Kidney (tissue), 14 donors: ENCODE results near the gene FOXE1. TPM values are rescaled to one million over a fixed set of nuclear protein-coding genes. Genes with fewer than 3 reads are reported as not detected.

ENCODE experiments used
- DNase-seq, 5 donors: peaks; one replicate each; pipeline ENCODE4 v3.0.0-alpha.2; 2013 to 2020
- FAIRE-seq: peaks from 2 replicates; lab custom pipeline; 2012; peaks lifted over from hg19 to GRCh38; lab: Jason Lieb, UNC
- H3K27ac ChIP-seq, 2 donors: one replicate each; pipeline ENCODE4 v1.7.0; 2013; ENCODE audit warnings: low read depth in 2 of 2, low read length in 2 of 2, inconsistent platforms in 1 of 2
- H3K27me3 ChIP-seq: one replicate; pipeline ENCODE4 v1.7.1; 2013; ENCODE audit warnings: low read length, inconsistent platforms; ENCODE audit not compliant: control insufficient read depth, insufficient read depth
- H3K36me3 ChIP-seq, 3 donors: one replicate each; pipeline versions ENCODE4 v1.7.0 to v1.7.1; 2013; ENCODE audit warnings: low read length in 3 of 3, control low read depth in 1 of 3, inconsistent platforms in 1 of 3; ENCODE audit not compliant: insufficient read depth in 3 of 3, control insufficient read depth in 2 of 3
- H3K4me1 ChIP-seq, 3 donors: one replicate each; pipeline versions ENCODE4 v1.7.0 to v1.7.1; 2013; ENCODE audit warnings: low read length in 3 of 3, inconsistent platforms in 1 of 3, low read depth in 1 of 3; ENCODE audit not compliant: control insufficient read depth in 2 of 3, insufficient read depth in 2 of 3
- H3K4me3 ChIP-seq, 3 donors: one replicate each; pipeline versions ENCODE4 v1.7.0 to v1.8.1; 2013; ENCODE audit warnings: low read length in 3 of 3, control low read depth in 1 of 3, inconsistent platforms in 1 of 3
- H3K9ac ChIP-seq, 3 donors: one replicate each; pipeline versions ENCODE4 v1.7.0 to v1.7.1; 2013; ENCODE audit warnings: low read length in 3 of 3, control low read depth in 1 of 3, inconsistent platforms in 1 of 3
- H3K9me3 ChIP-seq, 3 donors: one replicate each; pipeline versions ENCODE4 v1.7.0 to v1.7.1; 2013; ENCODE audit warnings: low read length in 3 of 3, control low read depth in 1 of 3, inconsistent platforms in 1 of 3; ENCODE audit not compliant: control insufficient read depth in 2 of 3, insufficient read depth in 1 of 3
- intact Hi-C: fragments of 100-400 bp; cut with DNase I; formaldehyde crosslinking; loops from one replicate; pipeline ENCODE4 v1.11.1; 2022
- polyA plus RNA-seq: library from polyadenylated mRNA; stranded (reverse); fragments of 350-450 nt; fragmentation: Illumina TruSeq; extraction: RNeasy Lipid Tissue Mini Kit (QIAGEN cat#74804); gene quantifications from one replicate; pipeline ENCODE4 v1.2.3, GENCODE V29; 2014; ENCODE audit warnings: low read depth, low replicate concordance; ENCODE audit not compliant: insufficient read depth
- total RNA-seq: library from RNA; stranded (reverse); fragmentation: NEBNext Ultra II Directional; extraction: Animal tissue kit (Norgen Biotek cat#: 25700); gene quantifications from one replicate; pipeline ENCODE4 v1.2.1, GENCODE V29; 2021
- TF ChIP-seq, protein P1 (sequence below): IDR thresholded peaks from 3 replicates; pipeline ENCODE4 v1.5.1; 2012; ENCODE audit warnings: mild to moderate bottlenecking, moderate library complexity, borderline replicate concordance; ENCODE audit not compliant: insufficient read depth; ENCODE audit errors: extremely low read depth
- donor health status: control.
- donor health status: control.
- donor health status: control.
- donor health status: control.
- donor health status: control.
- donor health status: DM: yes; HTN: yes; CAD: no.
- donor health status: Normal renal cell carcinoma (clear cell type).

FOXE1 gene
- total and polyA plus RNA-seq, 2 donors from 2014 or later: 2.2 TPM; not detected in 1

DNA sequence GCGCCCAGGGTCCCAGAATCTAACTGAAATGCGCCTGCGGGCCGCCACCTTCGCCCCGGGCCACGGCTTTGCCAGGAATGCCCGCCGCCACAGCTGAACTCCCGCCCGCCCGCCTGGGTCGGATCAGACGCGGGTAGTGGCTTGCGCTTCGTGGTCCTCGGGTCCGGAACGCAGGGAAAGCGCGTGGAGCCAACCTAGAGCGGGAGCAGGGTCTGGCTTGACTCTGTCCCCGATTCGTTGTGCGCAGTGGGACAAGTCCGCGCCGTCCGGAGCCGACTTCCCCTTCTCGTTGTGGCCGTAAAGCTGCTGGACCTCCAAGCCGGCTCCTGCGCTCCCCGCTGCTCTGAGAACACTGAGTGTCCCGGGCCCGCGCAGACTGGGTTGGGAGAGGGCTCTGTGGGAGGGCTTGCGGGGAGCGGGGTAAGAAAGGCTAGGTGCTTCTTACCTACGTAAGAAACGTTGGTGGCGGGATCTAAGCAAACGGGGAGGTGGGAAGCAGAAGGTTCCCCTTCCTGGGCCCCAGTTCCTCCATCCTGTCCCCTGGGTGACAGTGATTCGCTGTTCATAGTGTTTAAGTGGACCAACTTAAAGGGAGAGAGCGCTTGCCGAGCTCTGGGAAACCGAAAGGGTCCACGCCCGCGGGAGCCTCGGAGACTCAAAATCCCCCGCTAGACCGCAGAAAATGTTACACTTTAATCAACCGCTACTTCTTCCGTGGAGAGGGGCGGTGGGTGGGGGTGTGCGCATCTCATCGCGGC, 4.4 kb upstream of the FOXE1 start:
- H3K4me1 ChIP-seq: no peaks in the 10 kb centered on the region
- intact Hi-C loops: no loop called here
- DNase-seq (peak in 4 of 5 donors; percentile 34 to 77 (median 48)), FAIRE-seq (no peak)
- no peaks in the 10 kb centered on the region for H3K36me3 ChIP-seq
- H3K4me3 ChIP-seq: peak overlapping the region in 1 of 3 donors; percentile 29
- TF ChIP-seq, protein P1, sequence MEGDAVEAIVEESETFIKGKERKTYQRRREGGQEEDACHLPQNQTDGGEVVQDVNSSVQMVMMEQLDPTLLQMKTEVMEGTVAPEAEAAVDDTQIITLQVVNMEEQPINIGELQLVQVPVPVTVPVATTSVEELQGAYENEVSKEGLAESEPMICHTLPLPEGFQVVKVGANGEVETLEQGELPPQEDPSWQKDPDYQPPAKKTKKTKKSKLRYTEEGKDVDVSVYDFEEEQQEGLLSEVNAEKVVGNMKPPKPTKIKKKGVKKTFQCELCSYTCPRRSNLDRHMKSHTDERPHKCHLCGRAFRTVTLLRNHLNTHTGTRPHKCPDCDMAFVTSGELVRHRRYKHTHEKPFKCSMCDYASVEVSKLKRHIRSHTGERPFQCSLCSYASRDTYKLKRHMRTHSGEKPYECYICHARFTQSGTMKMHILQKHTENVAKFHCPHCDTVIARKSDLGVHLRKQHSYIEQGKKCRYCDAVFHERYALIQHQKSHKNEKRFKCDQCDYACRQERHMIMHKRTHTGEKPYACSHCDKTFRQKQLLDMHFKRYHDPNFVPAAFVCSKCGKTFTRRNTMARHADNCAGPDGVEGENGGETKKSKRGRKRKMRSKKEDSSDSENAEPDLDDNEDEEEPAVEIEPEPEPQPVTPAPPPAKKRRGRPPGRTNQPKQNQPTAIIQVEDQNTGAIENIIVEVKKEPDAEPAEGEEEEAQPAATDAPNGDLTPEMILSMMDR: no peak
- no peak overlapping the region for H3K27ac ChIP-seq
- H3K9me3 ChIP-seq: no peaks in the 10 kb centered on the region
- H3K27me3 ChIP-seq: peaks cover 63% of the 10 kb centered on the region
- H3K9ac ChIP-seq: no peak overlapping the region

DNA sequence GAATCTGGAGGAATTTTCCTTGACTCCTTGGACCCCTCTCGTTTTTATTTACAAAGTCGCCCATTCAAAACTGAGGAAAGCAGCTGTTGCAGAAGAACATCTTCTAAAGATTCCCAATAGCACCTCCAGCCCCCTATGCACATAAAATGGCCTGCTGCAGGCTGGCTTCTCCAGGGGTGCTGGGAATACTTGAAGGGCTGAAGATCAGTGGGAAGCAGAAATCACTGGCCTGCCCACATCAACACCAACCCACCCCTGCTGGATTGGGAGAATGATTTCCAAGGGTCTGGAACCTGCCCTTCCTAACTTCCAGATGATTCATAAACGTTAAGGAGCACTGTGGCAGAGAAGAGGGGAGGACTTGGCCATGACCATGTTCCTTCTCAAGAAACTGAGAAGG, 3.0 kb upstream of the FOXE1 start:
- TF ChIP-seq, protein P1: no peak
- no peak overlapping the region for H3K4me3 ChIP-seq
- no peak for FAIRE-seq
- no peaks in the 10 kb centered on the region for H3K9me3 ChIP-seq
- no peaks in the 10 kb centered on the region for H3K36me3 ChIP-seq
- intact Hi-C loops: no loop called here
- H3K27ac ChIP-seq: no peak overlapping the region
- DNase-seq: no peak
- H3K27me3 ChIP-seq: peaks cover 68% of the 10 kb centered on the region
- H3K9ac ChIP-seq: no peak overlapping the region
- no peaks in the 10 kb centered on the region for H3K4me1 ChIP-seq

DNA sequence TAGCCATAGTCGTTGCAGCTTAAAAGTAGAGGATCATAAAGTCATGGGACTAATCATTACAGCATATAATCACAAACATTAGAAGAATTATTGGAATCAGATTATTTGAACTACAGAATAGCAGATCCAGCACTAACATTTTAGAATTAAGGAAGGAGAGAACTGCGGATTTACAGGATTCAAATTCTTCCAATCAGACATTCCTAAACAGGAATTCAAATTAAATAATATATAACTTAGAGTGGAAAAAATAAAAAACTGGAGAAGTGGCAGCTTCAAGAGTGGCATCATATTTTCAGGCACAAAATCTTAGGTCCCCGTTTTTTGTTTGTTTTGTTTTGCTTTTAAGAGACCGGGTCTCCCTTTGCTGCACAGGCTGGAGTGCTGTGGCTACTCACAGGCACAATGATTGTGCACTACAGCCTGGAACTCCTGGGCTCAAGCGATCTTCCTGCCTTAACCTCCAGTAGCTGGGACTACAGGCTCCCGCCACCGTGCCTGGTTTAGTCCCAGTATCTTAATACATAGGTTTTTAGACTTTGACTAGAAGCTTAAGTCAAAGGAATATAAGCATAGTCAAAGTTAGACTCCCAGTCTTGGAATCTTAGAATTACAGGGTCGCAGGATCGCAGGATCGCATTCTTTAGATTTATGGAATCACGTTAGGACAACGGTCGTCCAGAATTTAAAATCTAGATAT, 2.1 kb upstream of the FOXE1 start:
- TF ChIP-seq, protein P1: no peak
- H3K9me3 ChIP-seq: no peaks in the 10 kb centered on the region
- peaks cover 73% of the 10 kb centered on the region for H3K27me3 ChIP-seq
- FAIRE-seq (no peak), DNase-seq (peak in 1 of 5 donors; percentile 20)
- H3K36me3 ChIP-seq: no peaks in the 10 kb centered on the region
- H3K27ac ChIP-seq: no peak overlapping the region
- H3K4me1 ChIP-seq: no peaks in the 10 kb centered on the region
- intact Hi-C loops: no loop called here
- H3K4me3 ChIP-seq: no peak overlapping the region
- H3K9ac ChIP-seq: no peak overlapping the region
